Stimulated activated CD4-positive, alpha-beta T cell treated with anti-CD3 and anti-CD28 coated beads, Interleukin-4, amount 100 ng/mL, for 24 hours (primary cell): Measurements from ENCODE around the gene CREBZF.
"Not testable (repeated sequence)": the region's sequence is repeated elsewhere in the genome, so short reads cannot be mapped to it uniquely, and the experiment has no call there.

Experiments
- DNase-seq: peaks from one replicate; pipeline ENCODE4 v3.0.0-alpha.2; 2020

Gene CREBZF

DNA sequence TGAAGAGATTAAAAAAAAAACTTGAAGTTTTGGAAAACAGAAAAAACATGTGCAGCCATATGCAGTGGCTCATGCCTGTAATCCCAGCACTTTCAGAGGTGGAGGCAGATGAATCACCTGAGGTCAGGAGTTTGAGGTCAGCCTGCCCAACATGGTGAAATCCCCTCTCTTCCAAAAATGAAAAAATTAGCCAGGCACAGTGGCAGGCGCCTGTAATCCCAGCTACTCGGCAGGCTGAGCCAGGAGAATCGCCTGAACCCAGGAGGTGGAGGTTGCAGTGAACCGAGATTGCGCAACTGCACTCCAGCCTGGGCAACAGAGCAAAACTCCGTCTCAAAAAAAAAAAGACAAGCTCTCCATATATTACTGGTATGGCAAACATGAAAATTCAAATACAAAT lies 45.4 kb downstream of the CREBZF start:
- DNase-seq = no peak

DNA sequence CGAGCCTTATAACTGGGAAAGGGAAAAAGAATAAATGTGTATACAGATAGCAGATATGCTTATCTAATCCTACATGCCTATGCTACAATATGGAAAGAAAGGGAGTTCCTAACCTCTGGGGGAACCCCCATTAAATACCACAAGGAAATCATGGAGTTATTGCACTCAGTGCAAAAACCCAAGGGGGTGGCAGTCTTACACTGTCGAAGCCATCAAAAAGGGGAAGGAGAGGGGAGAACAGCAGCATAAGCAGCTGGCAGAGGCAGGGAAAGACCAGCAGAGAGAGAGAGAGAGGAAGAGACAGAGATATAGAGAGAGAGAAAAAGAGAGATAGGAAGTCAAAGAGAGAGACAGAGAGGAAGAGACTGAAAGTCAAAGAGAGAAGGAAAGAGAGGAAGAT lies 53.3 kb downstream of the CREBZF start:
- not testable (repeated sequence) for DNase-seq
